Hippocampal formation (tissue), 2 donors: ENCODE results near the gene COL9A1.

Experiments used
- DNase-seq, 2 donors: peaks; one replicate each; lab custom pipeline; 2025; lab: John Stamatoyannopoulos, UW

The COL9A1 gene

DNA sequence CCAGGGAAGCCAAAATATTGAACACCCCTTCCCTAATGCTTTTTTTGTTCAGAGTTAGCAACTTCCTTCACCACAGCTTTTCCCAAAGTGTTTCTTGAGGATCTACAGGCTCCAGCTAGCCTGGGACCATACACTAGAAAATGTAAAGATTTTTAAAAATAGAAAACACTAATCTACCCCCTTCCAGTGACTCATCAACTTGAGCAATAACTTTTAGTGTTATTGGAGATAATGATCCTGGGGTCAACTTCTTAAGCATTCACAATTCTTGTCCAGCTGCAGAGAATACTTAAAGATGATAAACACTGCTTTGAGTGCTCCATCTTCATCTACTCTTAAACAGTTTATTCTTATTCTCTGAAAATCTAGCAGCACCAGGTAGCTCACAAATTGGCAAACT, 131.6 kb downstream of the COL9A1 start:
- DNase-seq = no peak

DNA sequence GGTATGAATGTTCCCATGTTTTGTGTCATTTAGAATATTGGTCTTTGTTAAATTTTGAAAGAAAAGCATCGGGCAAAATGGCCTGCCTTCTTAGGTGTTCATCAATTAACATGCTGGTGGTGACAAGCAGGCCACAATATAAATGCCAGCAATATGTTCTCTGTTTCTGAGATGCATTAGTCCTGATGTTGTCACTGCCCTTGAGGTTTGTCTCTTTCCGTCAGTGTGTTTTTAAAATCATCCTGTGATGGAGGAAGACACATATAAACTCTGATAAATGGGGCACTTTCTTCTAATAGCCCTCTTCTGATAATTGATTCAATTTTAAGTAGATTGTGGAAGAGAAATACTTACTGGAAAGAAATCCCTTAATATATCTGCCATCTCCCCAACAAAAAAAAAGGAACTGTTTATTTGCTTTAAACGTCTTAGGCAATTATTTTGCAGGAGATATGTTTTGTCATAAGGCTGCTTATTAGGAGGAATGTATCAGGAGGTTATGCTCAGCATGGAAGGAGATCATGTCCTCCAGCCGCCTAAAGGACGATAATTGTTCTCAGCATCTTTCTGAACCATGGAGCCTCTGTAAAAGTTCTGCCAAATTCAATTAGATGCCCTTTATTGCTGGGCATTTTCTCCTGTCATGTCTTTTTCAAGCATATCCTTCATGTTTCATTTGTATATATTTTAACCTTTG, 134.1 kb downstream of the COL9A1 start:
- no peak for DNase-seq
